Activated CD8-positive, alpha-beta memory T cell treated with anti-CD3 and anti-CD28 coated beads, Interleukin-2, amount 50 U/mL, for 1 hour (primary cell): ENCODE measurements around the gene CACNA1B.
"Not testable (repeated sequence)": the region's sequence is repeated elsewhere in the genome, so short reads cannot be mapped to it uniquely, and the experiment has no call there.

Experiments
- DNase-seq: peaks from one replicate; pipeline ENCODE4 v3.0.0-alpha.2; 2020; ENCODE audit errors: extremely low read depth

CACNA1B gene

GRCh38 chr9:138142528-138143244 is 265.1 kb downstream of the CACNA1B start:
- DNase-seq: not testable (repeated sequence)

- DNase-seq: not testable (repeated sequence)
These were observed 265.9 kb downstream of the CACNA1B start for GRCh38 chr9:138143491-138143890.

GRCh38 chr9:138147556-138147955 is 270.0 kb downstream of the CACNA1B start:
- DNase-seq: not testable (repeated sequence)

- DNase-seq: not testable (repeated sequence)
These were observed 272.4 kb downstream of the CACNA1B start for GRCh38 chr9:138149672-138150656.

GRCh38 chr9:138155788-138156187 is 278.2 kb downstream of the CACNA1B start:
- DNase-seq: not testable (repeated sequence)

GRCh38 chr9:138166793-138167192 is 289.2 kb downstream of the CACNA1B start:
- DNase-seq: not testable (repeated sequence)
